ENCODE data around the gene ZNF592.

The ZNF592 gene

DNA sequence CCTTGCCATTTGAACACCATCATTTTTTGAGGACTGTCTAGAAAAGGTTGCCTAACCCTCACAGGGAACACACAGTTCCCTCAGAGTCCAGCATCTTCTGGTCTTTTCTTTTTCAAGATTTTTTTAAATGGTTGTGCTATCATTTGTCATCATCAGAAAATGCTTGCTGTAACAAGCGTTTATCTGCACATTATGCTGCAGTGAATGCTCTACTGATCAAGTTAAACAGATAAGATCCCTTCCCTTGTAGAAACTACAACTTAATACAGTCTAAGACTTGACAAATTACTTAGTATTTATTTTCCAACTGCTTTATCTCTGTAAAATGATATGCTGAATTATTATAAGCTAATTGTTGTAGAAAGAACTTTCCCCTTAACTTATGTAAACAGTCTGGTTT is 56.8 kb downstream of the ZNF592 start:
- TF ChIP-seq, protein P1, sequence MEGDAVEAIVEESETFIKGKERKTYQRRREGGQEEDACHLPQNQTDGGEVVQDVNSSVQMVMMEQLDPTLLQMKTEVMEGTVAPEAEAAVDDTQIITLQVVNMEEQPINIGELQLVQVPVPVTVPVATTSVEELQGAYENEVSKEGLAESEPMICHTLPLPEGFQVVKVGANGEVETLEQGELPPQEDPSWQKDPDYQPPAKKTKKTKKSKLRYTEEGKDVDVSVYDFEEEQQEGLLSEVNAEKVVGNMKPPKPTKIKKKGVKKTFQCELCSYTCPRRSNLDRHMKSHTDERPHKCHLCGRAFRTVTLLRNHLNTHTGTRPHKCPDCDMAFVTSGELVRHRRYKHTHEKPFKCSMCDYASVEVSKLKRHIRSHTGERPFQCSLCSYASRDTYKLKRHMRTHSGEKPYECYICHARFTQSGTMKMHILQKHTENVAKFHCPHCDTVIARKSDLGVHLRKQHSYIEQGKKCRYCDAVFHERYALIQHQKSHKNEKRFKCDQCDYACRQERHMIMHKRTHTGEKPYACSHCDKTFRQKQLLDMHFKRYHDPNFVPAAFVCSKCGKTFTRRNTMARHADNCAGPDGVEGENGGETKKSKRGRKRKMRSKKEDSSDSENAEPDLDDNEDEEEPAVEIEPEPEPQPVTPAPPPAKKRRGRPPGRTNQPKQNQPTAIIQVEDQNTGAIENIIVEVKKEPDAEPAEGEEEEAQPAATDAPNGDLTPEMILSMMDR (conservative IDR thresholded peaks at IDR 0.05; ENCODE audit: low read depth, low read length), result no peak
- no peak overlapping the region for H3K4me3 ChIP-seq (ENCODE audit: low read depth, low read length)
- no peak for DNase-seq (ENCODE audit: low read depth)

GRCh38 chr15:84807228-84807627 is 58.8 kb downstream of the ZNF592 start:
- H3K4me3 ChIP-seq (ENCODE audit: low read depth, low read length), result no peak overlapping the region
- DNase-seq (ENCODE audit: low read depth), result no peak
- TF ChIP-seq, protein P1 (conservative IDR thresholded peaks at IDR 0.05; ENCODE audit: low read depth, low read length), result no peak

DNA sequence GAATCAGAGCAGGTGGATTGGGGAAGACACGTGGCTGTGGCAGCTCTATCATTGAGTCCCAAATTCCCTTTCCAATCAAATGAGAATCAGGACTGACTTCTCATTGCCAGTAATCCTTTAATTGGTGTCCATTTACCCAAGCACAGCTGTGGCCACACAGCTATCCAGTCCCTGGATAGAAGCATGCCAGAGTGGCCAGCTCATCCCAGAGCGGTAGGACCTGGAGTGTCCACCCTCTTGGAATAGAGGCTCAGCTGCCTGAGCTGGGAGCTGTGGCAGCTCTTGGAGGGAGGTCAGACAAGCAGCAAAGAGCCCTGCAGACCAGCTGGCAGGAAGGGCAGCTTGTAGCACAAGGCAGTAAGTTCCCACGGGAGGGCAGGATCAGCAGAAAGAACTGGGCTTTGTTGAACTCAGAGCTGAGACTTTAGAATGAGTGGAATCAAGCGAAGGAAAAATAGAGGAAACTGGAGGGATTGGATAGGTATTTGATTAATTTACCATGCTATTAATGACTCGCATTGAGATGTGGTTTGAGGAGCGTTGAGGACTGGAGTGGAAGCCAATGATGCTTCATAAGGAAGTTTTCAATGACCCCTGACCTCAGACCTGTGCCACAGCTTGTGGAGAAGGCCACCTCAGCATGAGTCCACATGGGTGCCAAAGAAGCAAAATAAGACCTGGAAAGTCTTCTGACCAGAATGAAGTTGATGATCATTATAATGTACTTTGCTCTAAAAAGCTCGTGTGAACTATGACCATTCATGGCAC is 61.9 kb downstream of the ZNF592 start:
- no peak for DNase-seq (ENCODE audit: low read depth)
- TF ChIP-seq, protein P1 (conservative IDR thresholded peaks at IDR 0.05; ENCODE audit: low read depth, low read length), result no peak
- H3K4me3 ChIP-seq (ENCODE audit: low read depth, low read length), result no peak overlapping the region

- no peak for DNase-seq (ENCODE audit: low read depth)
- TF ChIP-seq, protein P1 (conservative IDR thresholded peaks at IDR 0.05; ENCODE audit: low read depth, low read length), result no peak
- no peak overlapping the region for H3K4me3 ChIP-seq (ENCODE audit: low read depth, low read length)
These were observed 62.8 kb downstream of the ZNF592 start for GRCh38 chr15:84811151-84811550.

GRCh38 chr15:84811828-84812227 is 63.4 kb downstream of the ZNF592 start:
- TF ChIP-seq, protein P1 (conservative IDR thresholded peaks at IDR 0.05; ENCODE audit: low read depth, low read length), result no peak
- DNase-seq (ENCODE audit: low read depth), result no peak
- H3K4me3 ChIP-seq (ENCODE audit: low read depth, low read length), result no peak overlapping the region

DNA sequence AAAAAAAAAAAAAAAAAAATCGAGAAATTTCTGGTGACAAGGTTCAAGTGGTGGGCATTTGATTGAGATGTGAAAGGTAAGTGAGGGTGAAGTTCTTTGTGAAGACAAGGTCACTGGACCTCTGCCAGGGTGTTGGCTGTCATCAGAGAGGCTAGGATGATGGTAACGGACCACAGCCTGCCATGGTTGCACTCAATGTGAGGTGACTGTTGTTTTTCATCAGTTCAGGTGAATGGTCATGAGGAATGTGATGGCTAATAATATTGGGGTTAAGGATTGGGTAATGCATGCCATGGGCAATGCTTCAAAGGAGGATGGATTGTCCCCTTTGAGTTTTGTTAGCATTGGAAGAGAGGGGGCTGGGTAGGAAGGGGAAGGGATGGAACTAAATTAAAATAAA is 64.5 kb downstream of the ZNF592 start:
- TF ChIP-seq, protein P1 (conservative IDR thresholded peaks at IDR 0.05; ENCODE audit: low read depth, low read length), result no peak
- H3K4me3 ChIP-seq (ENCODE audit: low read depth, low read length), result no peak overlapping the region
- no peak for DNase-seq (ENCODE audit: low read depth)

- H3K4me3 ChIP-seq (ENCODE audit: low read depth, low read length), result no peak overlapping the region
- no peak for DNase-seq (ENCODE audit: low read depth)
- TF ChIP-seq, protein P1 (conservative IDR thresholded peaks at IDR 0.05; ENCODE audit: low read depth, low read length), result no peak
These were observed 65.0 kb downstream of the ZNF592 start for GRCh38 chr15:84813435-84813834.
